Activated CD4-positive, alpha-beta T cell treated with anti-CD3 and anti-CD28 coated beads, Interleukin-2, amount 10 ng/mL, durations not matched to agents 7 days and 5 days (primary cell): ENCODE measurements around the gene TMA7B. TPM values are rescaled to one million over a fixed set of nuclear protein-coding genes. Genes with fewer than 3 reads are reported as not detected.

Experiments
- total RNA-seq, 2 experiments: library from RNA; stranded (reverse); gene quantifications; one replicate each; pipeline ENCODE4 v1.2.3, GENCODE V29; 2021

The TMA7B gene
- total RNA-seq, 2 experiments from 2014 or later = 4.7 to 5.4 TPM

Other genes starting within 250 kb of the TMA7B start
- under 1 TPM; 0.07 to 0.21 TPM for gene ENTHD1, start 66.6 kb upstream of the TMA7B start, total RNA-seq
- gene GRAP2, start 59.3 kb upstream of the TMA7B start, total RNA-seq = 100 to 1,000 TPM; 137 to 138 TPM
- under 1 TPM; 0.04 to 0.05 TPM for gene FAM83F, start 34.6 kb downstream of the TMA7B start, total RNA-seq
- gene TNRC6B, start 217.5 kb downstream of the TMA7B start, total RNA-seq = 10 to 100 TPM; 65.1 to 65.2 TPM